K562 (cell line): ENCODE results near the gene LENG9. TPM values are rescaled to one million over a fixed set of nuclear protein-coding genes. Genes with fewer than 3 reads are reported as not detected.

Experiments
- ATAC-seq: fragments of 200-7000 bp; cut with Tn5 transposase; 3 replicates; pipeline ENCODE4 v1.9.1; 2020; ENCODE audit warnings: moderate library complexity
- BruUV-seq: library from RNA; stranded (reverse); fragments of 400-500 nt; replicated peaks from 2 replicates; lab custom pipeline; 2021; lab: Mats Ljungman, UMichigan
- CTCF ChIA-PET: fragments of 300-600 bp; formaldehyde crosslinking; extraction: SDS; loops from one replicate; lab custom pipeline; 2021; ENCODE audit warnings: low intra/inter-chr PET ratio; lab: Yijun Ruan, JAX
- POLR2A ChIA-PET: fragments of 300-600, 350-650 bp; sonication (Branson Sonifier 250); formaldehyde crosslinking; extraction: SDS; loops from one replicate; lab custom pipeline; 2021; ENCODE audit warnings: antibody characterized with exemption, inconsistent platforms; lab: Yijun Ruan, JAX
- DNase-seq, 4 experiments: peaks; one replicate each; pipeline versions ENCODE4 v3.0.0 to v3.0.0-alpha.2; 2011 to 2018; ENCODE audit warnings: low spot score in 3 of 4, mixed read lengths in 3 of 4; ENCODE audit errors: extremely low read depth in 1 of 4
- FAIRE-seq: peaks from 2 replicates; lab custom pipeline; 2011; peaks lifted over from hg19 to GRCh38; lab: Jason Lieb, UNC
- H2AFZ ChIP-seq: 2 replicates; pipeline ENCODE4 v1.6.0; 2011; ENCODE audit warnings: low read depth, low read length, control low read depth, inconsistent platforms
- H3K27ac ChIP-seq: fragments of 200-600 bp; 3 replicates; pipeline ENCODE4 v1.8.0; 2011; ENCODE audit warnings: low read depth, mild to moderate bottlenecking, control low read depth, inconsistent platforms, low read length, moderate library complexity, mixed read lengths; ENCODE audit errors: extremely low read depth
- H3K27me3 ChIP-seq, 2 experiments: fragments of 300-600 bp in 1 of 2; 2 replicates in 1 of 2; 3 replicates in 1 of 2; pipeline versions ENCODE4 v1.6.0 to v1.8.0; 2011; ENCODE audit warnings: inconsistent platforms in 2 of 2, low read length in 2 of 2, mild to moderate bottlenecking in 1 of 2, mixed read lengths in 1 of 2, moderate library complexity in 1 of 2; ENCODE audit not compliant: control insufficient read depth in 2 of 2, insufficient read depth in 2 of 2
- H3K36me3 ChIP-seq: fragments of 300-600 bp; 3 replicates; pipeline ENCODE4 v1.8.0; 2011; ENCODE audit warnings: mild to moderate bottlenecking, low read length, inconsistent platforms; ENCODE audit not compliant: control insufficient read depth, insufficient read depth
- H3K4me1 ChIP-seq, 2 experiments: fragments of 200-600 bp in 1 of 2; replicated peaks in 1 of 2; 2 replicates in 1 of 2; 3 replicates in 1 of 2; pipeline versions ENCODE4 v1.5.1 to v1.8.0; 2011; ENCODE audit warnings: inconsistent platforms in 2 of 2, low read length in 2 of 2, mild to moderate bottlenecking in 1 of 2, mixed read lengths in 1 of 2, moderate library complexity in 1 of 2; ENCODE audit not compliant: control insufficient read depth in 2 of 2, insufficient read depth in 2 of 2
- H3K4me2 ChIP-seq: 2 replicates; pipeline ENCODE4 v1.6.1; 2011; ENCODE audit warnings: low read length, control low read depth, inconsistent platforms, mixed read lengths; ENCODE audit not compliant: insufficient read depth
- H3K4me3 ChIP-seq: fragments of 200-600 bp; sonication (generic), shearing (Covaris generic); 2 replicates; pipeline ENCODE4 v1.5.1; 2016; ENCODE audit warnings: control low read depth, inconsistent platforms
- H3K79me2 ChIP-seq: fragments of 200-600 bp; 3 replicates; pipeline ENCODE4 v1.8.0; 2011; ENCODE audit warnings: low read length, inconsistent platforms; ENCODE audit not compliant: control insufficient read depth, insufficient read depth
- H3K9ac ChIP-seq, 2 experiments: 2 replicates each; pipeline versions ENCODE4 v1.6.0 to v1.6.1; 2011; ENCODE audit warnings: low read depth in 2 of 2, low read length in 2 of 2, control low read depth in 1 of 2, inconsistent platforms in 1 of 2, mild to moderate bottlenecking in 1 of 2, mixed read lengths in 1 of 2; ENCODE audit not compliant: insufficient read depth in 1 of 2
- H3K9me1 ChIP-seq: one replicate; pipeline ENCODE4 v1.6.0; 2011; ENCODE audit warnings: inconsistent platforms, mild to moderate bottlenecking, low read length, moderate library complexity; ENCODE audit not compliant: control insufficient read depth, insufficient read depth
- H3K9me3 ChIP-seq: replicated peaks from 2 replicates; pipeline ENCODE4 v1.5.1; 2011; ENCODE audit warnings: low read depth, low read length, inconsistent platforms; ENCODE audit not compliant: control insufficient read depth, insufficient read depth
- H4K20me1 ChIP-seq: replicated peaks from 2 replicates; pipeline ENCODE4 v1.6.1; 2011; ENCODE audit warnings: low read length, inconsistent platforms, mixed read lengths; ENCODE audit not compliant: control insufficient read depth, insufficient read depth
- POLR2AphosphoS5 ChIP-seq: IDR thresholded peaks from 2 replicates; pipeline ENCODE4 v1.6.1; 2011; ENCODE audit warnings: mild to moderate bottlenecking, low read depth, low read length, moderate library complexity; ENCODE audit not compliant: control insufficient read depth, insufficient read depth
- POLR2G ChIP-seq: fragments of 200-400 bp; formaldehyde crosslinking; IDR thresholded peaks from 2 replicates; pipeline ENCODE4 v1.6.1; 2017; ENCODE audit warnings: low read depth, mild to moderate bottlenecking, antibody characterized with exemption, low read length, moderate library complexity
- RBFOX2 ChIP-seq: fragments of 200-400 bp; formaldehyde crosslinking; IDR thresholded peaks from 2 replicates; pipeline ENCODE4 v1.6.1; 2017; ENCODE audit warnings: low read depth, mild to moderate bottlenecking, low read length, moderate library complexity
- SMARCC2 ChIP-seq: fragments of 450-650 bp; IDR thresholded peaks from 2 replicates; pipeline ENCODE4 v1.6.1; 2017; ENCODE audit warnings: antibody characterized with exemption, moderate library complexity, mild to moderate bottlenecking, low read depth
- ZNF740 ChIP-seq, 3 experiments: fragments of 200-800 bp in 1 of 3; sonication (Bioruptor generic) in 1 of 3; sonication (generic) in 1 of 3; formaldehyde crosslinking in 1 of 3; IDR thresholded peaks; 2 replicates each; pipeline versions ENCODE4 v1.6.1 to v1.8.0; 2016 to 2022; ENCODE audit warnings: mild to moderate bottlenecking in 2 of 3, missing compliant biosample characterization in 2 of 3, missing genetic modification characterization in 2 of 3, missing genetic modification reagents in 1 of 3
- WGBS: fragments of 100-300 bp; shearing (Covaris generic); methylation state at CpG from one replicate; pipeline ENCODE4 v1.1.6; 2016; ENCODE audit warnings: low coverage, mixed read lengths; ENCODE audit not compliant: insufficient coverage; ENCODE audit errors: missing lambda C conversion rate; 5-methylcytosine and 5-hydroxymethylcytosine counted together
- in situ Hi-C: fragments of 300-500 bp; cut with MboI; formaldehyde crosslinking; loops from 4 replicates; pipeline ENCODE4 v1.15.0; 2018; ENCODE audit warnings: inconsistent platforms, mixed read lengths
- intact Hi-C: fragments of 100-400 bp; cut with micrococcal nuclease; formaldehyde crosslinking; loops from 2 replicates; pipeline ENCODE4 v1.14.2; 2022
- polyA plus RNA-seq, 8 experiments: library from polyadenylated mRNA; depleted of rRNA in 4 of 8; stranded (reverse) in 5 of 8; unstranded in 3 of 8; fragments of >200 nt; fragmentation: Nextera tagmentation in 2 of 8; fragmentation: Illumina TruSeq in 1 of 8; extraction: Ambion mirVana in 2 of 8; extraction: Trizol in 1 of 8; gene quantifications; 2 replicates each; pipeline versions ENCODE4 v1.2.1 to v1.2.3, GENCODE V29; 2011 to 2014; ENCODE audit warnings: inconsistent platforms in 1 of 8, missing spikeins in 1 of 8
- total RNA-seq, 7 experiments: library from RNA; depleted of rRNA in 6 of 7; stranded (reverse); fragments of >200 nt in 6 of 7; fragmentation: Illumina TruSeq in 2 of 7; extraction: Trizol in 2 of 7; gene quantifications; 2 replicates each; pipeline versions ENCODE4 v1.2.1 to v1.2.3, GENCODE V29; 2011 to 2021; ENCODE audit warnings: low replicate concordance in 1 of 7

The LENG9 gene
- total and polyA plus RNA-seq, 9 of the 15 experiments (the other 6 are each of a cell fraction or from before 2014, with no cell fraction given): 0.06 to 0.64 (median 0.33) TPM; not detected in 1

GRCh38 chr19:54460230-54461005 lies 3.2 kb downstream of the LENG9 start:
- Histone ChIP-seq H4K20me1 (peaks cover 14% of the 10 kb centered on the region; the same call in 1 of the 2 replicates), H3K4me2 (no peak overlapping the region), H3K4me3 (no peak overlapping the region), H3K79me2 (no peaks in the 10 kb centered on the region), H3K9me3 (no peaks in the 10 kb centered on the region), H3K27me3 (no peaks in the 10 kb centered on the region), H3K9ac (no peak overlapping the region), H2AFZ (no peak overlapping the region), H3K4me1 (peaks cover 0 to 39% of the 10 kb centered on the region in 2 experiments; a peak in 2 of 5 replicates), H3K36me3 (peaks cover 70% of the 10 kb centered on the region), H3K27ac (no peak overlapping the region), H3K9me1 (peaks cover 2% of the 10 kb centered on the region)
- peak in 2 of 4 experiments; percentile 8 for DNase-seq
- no peak for ATAC-seq
- no TSS peak for BruUV-seq
- POLR2A ChIA-PET: interaction anchor here (1.6 to 1.7 kb wide), 2 partner anchors 12 to 13 kb away, joined by 5 to 15 read pairs; partner anchors contain the start of genes CDC42EP5 and LENG8
- in situ Hi-C loops (no loop called here), intact Hi-C loops (no loop called here)
- 0 out of 2 replicates have a peak, but pooled peaks have one; percentile 41 for TF ChIP-seq ZNF740 (CRISPR knock-in tag; IDR thresholded peaks at IDR 0.05)
- no peak for TF ChIP-seq ZNF740 (tag; IDR thresholded peaks at IDR 0.05)
- peak; percentile 66 for TF ChIP-seq POLR2G
- 0 out of 2 replicates have a peak, but pooled peaks have one; percentile 23 for TF ChIP-seq POLR2AphosphoS5
- peak; percentile 53 for TF ChIP-seq RBFOX2
- no peak for TF ChIP-seq SMARCC2
- CTCF ChIA-PET: no interaction called here
- FAIRE-seq: no peak
- 98% methylated on average over 19 of the region's 39 CpGs for WGBS
